Right atrium auricular region (tissue), 2 donors: ENCODE results near the gene AGAP1. TPM values are rescaled to one million over a fixed set of nuclear protein-coding genes. Genes with fewer than 3 reads are reported as not detected.

Experiments
- DNase-seq: peaks from one replicate; pipeline ENCODE4 v3.0.0-alpha.2; 2019; ENCODE audit warnings: low spot score
- H3K27ac ChIP-seq, 2 donors: fragments of 200-600 bp; sonication (generic); 1 replicate in 1 of 2; 2 replicates in 1 of 2; pipeline ENCODE4 v1.5.1; 2016 to 2019
- H3K27me3 ChIP-seq, 2 donors: fragments of 200-600 bp; sonication (generic); one replicate each; pipeline versions ENCODE4 v1.5.1 to v1.6.0; 2017 to 2019
- H3K36me3 ChIP-seq: fragments of 200-600 bp; sonication (generic); one replicate; pipeline ENCODE4 v1.5.1; 2016
- H3K4me1 ChIP-seq, 2 donors: fragments of 200-600 bp; sonication (generic); one replicate each; pipeline versions ENCODE4 v1.5.1 to v1.6.0; 2017 to 2019
- H3K4me3 ChIP-seq, 2 donors: fragments of 200-600 bp; sonication (generic); 1 replicate in 1 of 2; 2 replicates in 1 of 2; pipeline ENCODE4 v1.5.1; 2017 to 2019; ENCODE audit warnings: mild to moderate bottlenecking in 1 of 2, moderate library complexity in 1 of 2
- H3K9me3 ChIP-seq, 2 donors: fragments of 200-600 bp; sonication (generic); one replicate each; pipeline ENCODE4 v1.5.1; 2019
- CTCF ChIP-seq, 2 donors: fragments of 200-600 bp; sonication (generic); IDR thresholded peaks; one replicate each; pipeline ENCODE4 v1.5.1; 2019; ENCODE audit warnings: antibody characterized with exemption in 2 of 2
- total RNA-seq, 2 donors: library from RNA; depleted of rRNA; stranded (reverse); fragments of >200 nt; gene quantifications; one replicate each; pipeline ENCODE4 v1.1.0, GENCODE V29; 2016

Gene AGAP1
- total RNA-seq, 2 donors from 2014 or later, result 11.6 to 17.2 TPM

GRCh38 chr2:235977445-235977844, 483.6 kb downstream of the AGAP1 start:
- no peak for DNase-seq
- H3K36me3 ChIP-seq, result no peaks in the 10 kb centered on the region
- H3K4me3 ChIP-seq, result no peak overlapping the region
- H3K9me3 ChIP-seq, result no peaks in the 10 kb centered on the region
- no peaks in the 10 kb centered on the region for H3K4me1 ChIP-seq
- no peaks in the 10 kb centered on the region for H3K27me3 ChIP-seq
- no peak overlapping the region for H3K27ac ChIP-seq
- TF ChIP-seq CTCF (IDR thresholded peaks at IDR 0.05), result no peak

DNA sequence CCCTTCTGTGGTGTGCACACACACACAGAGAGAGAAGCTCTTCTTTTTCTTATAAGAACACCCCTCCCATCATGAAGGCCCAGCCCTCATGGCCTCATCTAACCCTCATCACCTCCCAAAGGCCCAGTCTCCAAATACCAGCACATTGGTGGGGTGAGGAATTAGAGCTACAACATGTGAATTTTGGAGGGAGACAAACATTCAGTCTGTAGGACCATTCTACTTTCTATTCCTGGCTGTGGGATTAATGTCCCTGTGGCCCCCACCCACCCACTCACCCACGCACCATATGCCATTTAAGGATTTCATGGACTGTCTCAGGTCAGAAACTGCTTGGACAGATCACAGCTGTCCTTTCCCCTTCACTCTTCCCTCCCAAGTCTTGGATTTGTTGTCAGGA, 484.2 kb downstream of the AGAP1 start:
- H3K4me3 ChIP-seq, result no peak overlapping the region
- TF ChIP-seq CTCF (IDR thresholded peaks at IDR 0.05), result no peak
- H3K4me1 ChIP-seq, result no peaks in the 10 kb centered on the region
- H3K27me3 ChIP-seq, result no peaks in the 10 kb centered on the region
- H3K27ac ChIP-seq, result no peak overlapping the region
- DNase-seq, result no peak
- H3K36me3 ChIP-seq, result no peaks in the 10 kb centered on the region
- no peaks in the 10 kb centered on the region for H3K9me3 ChIP-seq

DNA sequence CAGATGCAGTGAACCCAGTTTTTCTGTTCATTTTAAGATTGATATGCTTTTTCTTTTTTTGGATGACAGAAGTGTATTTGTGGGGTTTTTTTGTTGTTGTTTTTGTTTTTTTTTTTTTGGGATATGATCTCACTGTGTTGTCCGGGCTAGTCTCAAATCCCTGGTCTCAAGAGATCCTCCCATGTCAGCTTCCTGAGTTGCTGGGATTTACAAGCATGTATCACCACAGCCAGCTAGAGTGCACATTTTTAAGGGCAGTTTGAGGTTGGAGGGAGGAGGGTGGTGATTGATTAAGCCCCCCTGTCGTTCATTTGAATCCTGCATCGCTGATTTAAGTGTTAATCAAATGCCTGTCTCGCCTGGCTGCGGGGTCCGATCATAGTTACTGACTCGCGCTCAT, 485.2 kb downstream of the AGAP1 start:
- no peak overlapping the region for H3K4me3 ChIP-seq
- TF ChIP-seq CTCF (IDR thresholded peaks at IDR 0.05), result no peak
- no peaks in the 10 kb centered on the region for H3K36me3 ChIP-seq
- H3K27me3 ChIP-seq, result no peaks in the 10 kb centered on the region
- no peak for DNase-seq
- no peaks in the 10 kb centered on the region for H3K4me1 ChIP-seq
- no peak overlapping the region for H3K27ac ChIP-seq
- H3K9me3 ChIP-seq, result no peaks in the 10 kb centered on the region

- H3K27ac ChIP-seq, result no peak overlapping the region
- no peaks in the 10 kb centered on the region for H3K4me1 ChIP-seq
- H3K36me3 ChIP-seq, result no peaks in the 10 kb centered on the region
- TF ChIP-seq CTCF (IDR thresholded peaks at IDR 0.05), result no peak
- no peak overlapping the region for H3K4me3 ChIP-seq
- no peak for DNase-seq
- H3K27me3 ChIP-seq, result no peaks in the 10 kb centered on the region
- no peaks in the 10 kb centered on the region for H3K9me3 ChIP-seq
Measured at GRCh38 chr2:235979753-235980435, 486.1 kb downstream of the AGAP1 start.

- no peak for TF ChIP-seq CTCF (IDR thresholded peaks at IDR 0.05)
- Histone ChIP-seq H3K27ac (no peak overlapping the region), H3K9me3 (no peaks in the 10 kb centered on the region), H3K27me3 (no peaks in the 10 kb centered on the region), H3K36me3 (no peaks in the 10 kb centered on the region), H3K4me3 (no peak overlapping the region), H3K4me1 (no peaks in the 10 kb centered on the region)
- DNase-seq, result no peak
Measured at GRCh38 chr2:235981631-235982030, 487.8 kb downstream of the AGAP1 start.

GRCh38 chr2:235983016-235983415, 489.2 kb downstream of the AGAP1 start:
- DNase-seq, result no peak
- H3K9me3 ChIP-seq, result no peaks in the 10 kb centered on the region
- no peak overlapping the region for H3K4me3 ChIP-seq
- no peaks in the 10 kb centered on the region for H3K27me3 ChIP-seq
- no peaks in the 10 kb centered on the region for H3K4me1 ChIP-seq
- no peak for TF ChIP-seq CTCF (IDR thresholded peaks at IDR 0.05)
- H3K27ac ChIP-seq, result no peak overlapping the region
- no peaks in the 10 kb centered on the region for H3K36me3 ChIP-seq
